OCI-LY3 (cell line): ENCODE data around the gene TBC1D22B.

Source experiments
- CTCF ChIP-seq: fragments of 200-600, 300-600 bp; sonication (generic); IDR thresholded peaks from 2 replicates; pipeline ENCODE4 v1.5.1; 2014; ENCODE audit warnings: antibody characterized with exemption, low read length, low read depth
- EZH2phosphoT487 ChIP-seq: fragments of 200-600 bp; shearing (Covaris generic); IDR thresholded peaks from 2 replicates; pipeline ENCODE4 v1.6.1; 2018; ENCODE audit warnings: antibody characterized with exemption, mixed run types, low read depth

GRCh38 chr6:37288247-37288646 is 30.7 kb downstream of the TBC1D22B start:
- TF ChIP-seq CTCF, result no peak
- no peak for TF ChIP-seq EZH2phosphoT487
